ENCODE measurements around the gene SNRPD1.

Gene SNRPD1

DNA sequence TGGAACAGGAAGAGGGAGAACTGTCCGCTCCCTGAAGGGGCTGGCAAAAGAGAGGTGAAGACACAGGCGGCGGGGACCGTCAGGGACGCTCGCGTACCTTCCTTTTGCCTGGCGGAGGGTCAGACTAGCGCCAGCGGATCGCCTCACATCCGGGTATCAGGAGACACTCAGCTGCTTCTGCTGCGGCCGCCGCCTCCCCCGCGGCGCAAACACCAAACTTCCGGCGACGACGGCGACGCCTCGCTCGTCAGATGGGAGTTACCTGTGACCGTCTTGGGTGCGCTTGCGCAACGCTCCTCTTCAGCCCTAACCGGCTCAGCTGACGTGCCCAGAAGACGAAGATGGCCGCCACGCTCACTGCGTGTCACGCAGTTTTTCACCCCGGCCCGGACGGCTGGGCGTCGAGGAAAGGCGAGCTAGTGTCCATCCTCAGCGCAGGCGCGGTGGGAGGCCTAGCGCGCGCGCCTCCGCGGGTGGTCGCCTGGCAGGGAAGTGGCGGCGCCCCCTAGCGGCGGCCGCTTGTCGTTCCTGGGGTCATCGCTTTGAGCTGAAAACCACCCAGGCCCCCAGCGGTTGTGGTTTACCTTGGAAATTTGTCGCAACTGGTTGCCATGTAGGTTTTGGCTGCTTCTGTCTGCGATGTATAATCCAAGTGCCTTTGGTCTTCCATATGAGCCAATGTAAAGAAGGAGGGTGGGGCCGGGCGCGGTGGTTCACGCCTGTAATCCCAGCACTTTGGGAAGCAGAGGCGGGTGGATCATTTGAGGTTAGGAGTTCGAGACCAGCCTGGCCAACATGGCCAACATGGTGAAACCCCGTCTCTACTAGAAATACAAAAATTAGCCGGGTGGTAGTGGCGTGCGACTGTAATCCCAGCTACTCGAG is 11.3 kb upstream of the SNRPD1 start, which contains the start of gene ESCO1 (continued):
- TF ChIP-seq, protein P1, sequence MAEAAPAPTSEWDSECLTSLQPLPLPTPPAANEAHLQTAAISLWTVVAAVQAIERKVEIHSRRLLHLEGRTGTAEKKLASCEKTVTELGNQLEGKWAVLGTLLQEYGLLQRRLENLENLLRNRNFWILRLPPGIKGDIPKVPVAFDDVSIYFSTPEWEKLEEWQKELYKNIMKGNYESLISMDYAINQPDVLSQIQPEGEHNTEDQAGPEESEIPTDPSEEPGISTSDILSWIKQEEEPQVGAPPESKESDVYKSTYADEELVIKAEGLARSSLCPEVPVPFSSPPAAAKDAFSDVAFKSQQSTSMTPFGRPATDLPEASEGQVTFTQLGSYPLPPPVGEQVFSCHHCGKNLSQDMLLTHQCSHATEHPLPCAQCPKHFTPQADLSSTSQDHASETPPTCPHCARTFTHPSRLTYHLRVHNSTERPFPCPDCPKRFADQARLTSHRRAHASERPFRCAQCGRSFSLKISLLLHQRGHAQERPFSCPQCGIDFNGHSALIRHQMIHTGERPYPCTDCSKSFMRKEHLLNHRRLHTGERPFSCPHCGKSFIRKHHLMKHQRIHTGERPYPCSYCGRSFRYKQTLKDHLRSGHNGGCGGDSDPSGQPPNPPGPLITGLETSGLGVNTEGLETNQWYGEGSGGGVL (tag by site-specific recombination; IDR thresholded peaks at IDR 0.05): no peak
- TF ChIP-seq ZNF48 (tag by site-specific recombination; IDR thresholded peaks at IDR 0.05) (no peak), GLIS2 (tag by site-specific recombination; IDR thresholded peaks at IDR 0.05) (peak; percentile 97), ZSCAN23 (tag by site-specific recombination; IDR thresholded peaks at IDR 0.05) (no peak), ZNF776 (tag by site-specific recombination; IDR thresholded peaks at IDR 0.05; ENCODE audit: borderline replicate concordance) (no peak), ZNF585B (tag by site-specific recombination; IDR thresholded peaks at IDR 0.05) (no peak), HOXA7 (CRISPR knock-in tag; IDR thresholded peaks at IDR 0.05; ENCODE audit: borderline replicate concordance) (no peak), ZNF146 (tag by site-specific recombination; IDR thresholded peaks at IDR 0.05) (no peak), ZNF558 (tag by site-specific recombination; IDR thresholded peaks at IDR 0.05) (no peak), ZNF16 (tag by site-specific recombination; IDR thresholded peaks at IDR 0.05; ENCODE audit: low read depth) (no peak), ZNF561 (tag by site-specific recombination; IDR thresholded peaks at IDR 0.05; ENCODE audit: borderline replicate concordance) (peak; percentile 52; the same call in 1 of the 2 replicates), SCRT1 (tag by site-specific recombination; IDR thresholded peaks at IDR 0.05; ENCODE audit: borderline replicate concordance) (no peak), ZNF354C (tag by site-specific recombination; IDR thresholded peaks at IDR 0.05; ENCODE audit: borderline replicate concordance, low read depth) (no peak), KLF7 (tag by site-specific recombination; IDR thresholded peaks at IDR 0.05; ENCODE audit: borderline replicate concordance) (peak; percentile 23; the same call in 1 of the 2 replicates), ZNF335 (tag by site-specific recombination; conservative IDR thresholded peaks at IDR 0.05) (peak; percentile 89), ZNF2 (tag by site-specific recombination; IDR thresholded peaks at IDR 0.05) (no peak)
- TF ChIP-seq, protein P2, sequence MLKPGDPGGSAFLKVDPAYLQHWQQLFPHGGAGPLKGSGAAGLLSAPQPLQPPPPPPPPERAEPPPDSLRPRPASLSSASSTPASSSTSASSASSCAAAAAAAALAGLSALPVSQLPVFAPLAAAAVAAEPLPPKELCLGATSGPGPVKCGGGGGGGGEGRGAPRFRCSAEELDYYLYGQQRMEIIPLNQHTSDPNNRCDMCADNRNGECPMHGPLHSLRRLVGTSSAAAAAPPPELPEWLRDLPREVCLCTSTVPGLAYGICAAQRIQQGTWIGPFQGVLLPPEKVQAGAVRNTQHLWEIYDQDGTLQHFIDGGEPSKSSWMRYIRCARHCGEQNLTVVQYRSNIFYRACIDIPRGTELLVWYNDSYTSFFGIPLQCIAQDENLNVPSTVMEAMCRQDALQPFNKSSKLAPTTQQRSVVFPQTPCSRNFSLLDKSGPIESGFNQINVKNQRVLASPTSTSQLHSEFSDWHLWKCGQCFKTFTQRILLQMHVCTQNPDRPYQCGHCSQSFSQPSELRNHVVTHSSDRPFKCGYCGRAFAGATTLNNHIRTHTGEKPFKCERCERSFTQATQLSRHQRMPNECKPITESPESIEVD (tag by site-specific recombination; IDR thresholded peaks at IDR 0.05): no peak
- TF ChIP-seq, protein P3, sequence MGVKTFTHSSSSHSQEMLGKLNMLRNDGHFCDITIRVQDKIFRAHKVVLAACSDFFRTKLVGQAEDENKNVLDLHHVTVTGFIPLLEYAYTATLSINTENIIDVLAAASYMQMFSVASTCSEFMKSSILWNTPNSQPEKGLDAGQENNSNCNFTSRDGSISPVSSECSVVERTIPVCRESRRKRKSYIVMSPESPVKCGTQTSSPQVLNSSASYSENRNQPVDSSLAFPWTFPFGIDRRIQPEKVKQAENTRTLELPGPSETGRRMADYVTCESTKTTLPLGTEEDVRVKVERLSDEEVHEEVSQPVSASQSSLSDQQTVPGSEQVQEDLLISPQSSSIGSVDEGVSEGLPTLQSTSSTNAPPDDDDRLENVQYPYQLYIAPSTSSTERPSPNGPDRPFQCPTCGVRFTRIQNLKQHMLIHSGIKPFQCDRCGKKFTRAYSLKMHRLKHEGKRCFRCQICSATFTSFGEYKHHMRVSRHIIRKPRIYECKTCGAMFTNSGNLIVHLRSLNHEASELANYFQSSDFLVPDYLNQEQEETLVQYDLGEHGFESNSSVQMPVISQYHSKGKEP (tag by site-specific recombination; IDR thresholded peaks at IDR 0.05): 0 out of 2 replicates have a peak, but pooled peaks have one; percentile 9
- TF ChIP-seq, protein P4, sequence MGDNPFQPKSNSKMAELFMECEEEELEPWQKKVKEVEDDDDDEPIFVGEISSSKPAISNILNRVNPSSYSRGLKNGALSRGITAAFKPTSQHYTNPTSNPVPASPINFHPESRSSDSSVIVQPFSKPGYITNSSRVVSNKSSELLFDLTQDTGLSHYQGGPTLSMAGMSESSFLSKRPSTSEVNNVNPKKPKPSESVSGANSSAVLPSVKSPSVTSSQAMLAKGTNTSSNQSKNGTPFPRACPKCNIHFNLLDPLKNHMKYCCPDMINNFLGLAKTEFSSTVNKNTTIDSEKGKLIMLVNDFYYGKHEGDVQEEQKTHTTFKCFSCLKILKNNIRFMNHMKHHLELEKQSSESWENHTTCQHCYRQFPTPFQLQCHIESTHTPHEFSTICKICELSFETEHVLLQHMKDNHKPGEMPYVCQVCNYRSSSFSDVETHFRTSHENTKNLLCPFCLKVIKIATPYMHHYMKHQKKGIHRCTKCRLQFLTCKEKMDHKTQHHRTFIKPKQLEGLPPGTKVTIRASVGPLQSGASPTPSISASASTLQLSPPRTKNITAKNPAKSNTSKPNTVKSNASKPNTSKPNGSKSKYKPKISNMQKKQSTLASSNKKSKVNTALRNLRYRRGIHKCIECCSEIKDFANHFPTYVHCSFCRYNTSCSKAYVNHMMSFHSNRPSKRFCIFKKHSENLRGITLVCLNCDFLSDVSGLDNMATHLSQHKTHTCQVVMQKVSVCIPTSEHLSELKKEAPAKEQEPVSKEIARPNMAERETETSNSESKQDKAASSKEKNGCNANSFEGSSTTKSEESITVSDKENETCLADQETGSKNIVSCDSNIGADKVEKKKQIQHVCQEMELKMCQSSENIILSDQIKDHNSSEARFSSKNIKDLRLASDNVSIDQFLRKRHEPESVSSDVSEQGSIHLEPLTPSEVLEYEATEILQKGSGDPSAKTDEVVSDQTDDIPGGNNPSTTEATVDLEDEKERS (tag by site-specific recombination; IDR thresholded peaks at IDR 0.05): peak; percentile 64; the same call in 1 of the 2 replicates
- TF ChIP-seq, protein P5, sequence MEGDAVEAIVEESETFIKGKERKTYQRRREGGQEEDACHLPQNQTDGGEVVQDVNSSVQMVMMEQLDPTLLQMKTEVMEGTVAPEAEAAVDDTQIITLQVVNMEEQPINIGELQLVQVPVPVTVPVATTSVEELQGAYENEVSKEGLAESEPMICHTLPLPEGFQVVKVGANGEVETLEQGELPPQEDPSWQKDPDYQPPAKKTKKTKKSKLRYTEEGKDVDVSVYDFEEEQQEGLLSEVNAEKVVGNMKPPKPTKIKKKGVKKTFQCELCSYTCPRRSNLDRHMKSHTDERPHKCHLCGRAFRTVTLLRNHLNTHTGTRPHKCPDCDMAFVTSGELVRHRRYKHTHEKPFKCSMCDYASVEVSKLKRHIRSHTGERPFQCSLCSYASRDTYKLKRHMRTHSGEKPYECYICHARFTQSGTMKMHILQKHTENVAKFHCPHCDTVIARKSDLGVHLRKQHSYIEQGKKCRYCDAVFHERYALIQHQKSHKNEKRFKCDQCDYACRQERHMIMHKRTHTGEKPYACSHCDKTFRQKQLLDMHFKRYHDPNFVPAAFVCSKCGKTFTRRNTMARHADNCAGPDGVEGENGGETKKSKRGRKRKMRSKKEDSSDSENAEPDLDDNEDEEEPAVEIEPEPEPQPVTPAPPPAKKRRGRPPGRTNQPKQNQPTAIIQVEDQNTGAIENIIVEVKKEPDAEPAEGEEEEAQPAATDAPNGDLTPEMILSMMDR (tag by site-specific recombination; IDR thresholded peaks at IDR 0.05): peak; percentile 100
- TF ChIP-seq, protein P6, sequence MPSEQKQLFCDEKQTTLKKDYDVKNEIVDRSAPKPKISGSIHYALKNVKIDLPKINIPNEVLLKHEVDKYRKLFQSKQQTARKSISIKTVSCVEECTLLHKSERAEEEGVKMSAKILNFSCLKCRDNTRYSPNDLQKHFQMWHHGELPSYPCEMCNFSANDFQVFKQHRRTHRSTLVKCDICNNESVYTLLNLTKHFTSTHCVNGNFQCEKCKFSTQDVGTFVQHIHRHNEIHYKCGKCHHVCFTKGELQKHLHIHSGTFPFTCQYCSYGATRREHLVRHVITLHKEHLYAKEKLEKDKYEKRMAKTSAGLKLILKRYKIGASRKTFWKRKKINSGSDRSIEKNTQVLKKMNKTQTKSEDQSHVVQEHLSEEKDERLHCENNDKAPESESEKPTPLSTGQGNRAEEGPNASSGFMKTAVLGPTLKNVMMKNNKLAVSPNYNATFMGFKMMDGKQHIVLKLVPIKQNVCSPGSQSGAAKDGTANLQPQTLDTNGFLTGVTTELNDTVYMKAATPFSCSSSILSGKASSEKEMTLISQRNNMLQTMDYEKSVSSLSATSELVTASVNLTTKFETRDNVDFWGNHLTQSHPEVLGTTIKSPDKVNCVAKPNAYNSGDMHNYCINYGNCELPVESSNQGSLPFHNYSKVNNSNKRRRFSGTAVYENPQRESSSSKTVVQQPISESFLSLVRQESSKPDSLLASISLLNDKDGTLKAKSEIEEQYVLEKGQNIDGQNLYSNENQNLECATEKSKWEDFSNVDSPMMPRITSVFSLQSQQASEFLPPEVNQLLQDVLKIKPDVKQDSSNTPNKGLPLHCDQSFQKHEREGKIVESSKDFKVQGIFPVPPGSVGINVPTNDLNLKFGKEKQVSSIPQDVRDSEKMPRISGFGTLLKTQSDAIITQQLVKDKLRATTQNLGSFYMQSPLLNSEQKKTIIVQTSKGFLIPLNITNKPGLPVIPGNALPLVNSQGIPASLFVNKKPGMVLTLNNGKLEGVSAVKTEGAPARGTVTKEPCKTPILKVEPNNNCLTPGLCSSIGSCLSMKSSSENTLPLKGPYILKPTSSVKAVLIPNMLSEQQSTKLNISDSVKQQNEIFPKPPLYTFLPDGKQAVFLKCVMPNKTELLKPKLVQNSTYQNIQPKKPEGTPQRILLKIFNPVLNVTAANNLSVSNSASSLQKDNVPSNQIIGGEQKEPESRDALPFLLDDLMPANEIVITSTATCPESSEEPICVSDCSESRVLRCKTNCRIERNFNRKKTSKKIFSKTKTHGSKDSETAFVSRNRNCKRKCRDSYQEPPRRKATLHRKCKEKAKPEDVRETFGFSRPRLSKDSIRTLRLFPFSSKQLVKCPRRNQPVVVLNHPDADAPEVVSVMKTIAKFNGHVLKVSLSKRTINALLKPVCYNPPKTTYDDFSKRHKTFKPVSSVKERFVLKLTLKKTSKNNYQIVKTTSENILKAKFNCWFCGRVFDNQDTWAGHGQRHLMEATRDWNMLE (tag by site-specific recombination; conservative IDR thresholded peaks at IDR 0.05; ENCODE audit: low read depth): peak; percentile 43; the same call in 1 of the 2 replicates
